Thoracic aorta endothelial cell (primary cell): ENCODE data around the gene GABRQ. TPM values are rescaled to one million over a fixed set of nuclear protein-coding genes. Genes with fewer than 3 reads are reported as not detected.

Source experiments
- total RNA-seq: library from RNA; depleted of rRNA; stranded (reverse); fragments of >200 nt; gene quantifications from 2 replicates; pipeline ENCODE4 v1.2.3, GENCODE V29; 2012

GABRQ gene
- total RNA-seq = not detected in 2 replicates

DNA sequence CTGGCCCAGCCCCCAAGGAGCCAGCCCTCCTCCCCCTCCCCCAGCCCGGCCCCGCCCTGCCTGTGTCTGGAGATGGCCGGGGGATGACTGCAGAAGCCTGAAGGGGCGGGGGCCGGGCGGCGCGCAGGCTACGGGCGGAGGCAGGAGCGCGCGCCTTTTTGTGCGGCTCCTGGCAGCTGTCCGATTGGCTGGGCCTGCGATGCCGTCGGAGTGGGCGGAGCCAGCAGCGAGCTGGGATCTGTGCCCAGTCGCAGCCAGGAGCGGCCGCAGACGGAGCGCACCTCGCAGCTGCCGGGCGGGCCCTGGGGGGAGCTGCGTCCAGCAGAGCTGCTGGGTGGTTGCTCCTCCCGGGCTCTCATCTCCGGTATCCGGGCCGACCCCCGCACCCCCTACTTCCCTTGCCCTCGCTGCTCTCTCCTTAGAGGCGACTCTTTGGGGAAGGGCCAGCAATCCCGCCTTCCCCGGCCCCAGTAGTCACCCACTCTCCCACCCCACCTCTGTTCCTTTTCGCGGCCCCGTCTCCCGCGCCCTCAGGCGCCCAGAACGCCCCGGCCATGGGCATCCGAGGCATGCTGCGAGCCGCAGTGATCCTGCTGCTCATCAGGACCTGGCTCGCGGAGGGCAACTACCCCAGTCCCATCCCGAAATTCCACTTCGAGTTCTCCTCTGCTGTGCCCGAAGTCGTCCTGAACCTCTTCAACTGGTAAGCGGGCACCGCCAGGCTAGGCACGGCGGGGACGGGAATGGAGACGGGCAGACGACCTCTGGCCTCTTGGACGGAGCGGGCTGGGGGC lies at the start of gene GABRQ:
GABRQ (plus strand) TSS at position 247 of the 794 bp plus-strand sequence; CDS start at position 555, 308 bp downstream.

DNA sequence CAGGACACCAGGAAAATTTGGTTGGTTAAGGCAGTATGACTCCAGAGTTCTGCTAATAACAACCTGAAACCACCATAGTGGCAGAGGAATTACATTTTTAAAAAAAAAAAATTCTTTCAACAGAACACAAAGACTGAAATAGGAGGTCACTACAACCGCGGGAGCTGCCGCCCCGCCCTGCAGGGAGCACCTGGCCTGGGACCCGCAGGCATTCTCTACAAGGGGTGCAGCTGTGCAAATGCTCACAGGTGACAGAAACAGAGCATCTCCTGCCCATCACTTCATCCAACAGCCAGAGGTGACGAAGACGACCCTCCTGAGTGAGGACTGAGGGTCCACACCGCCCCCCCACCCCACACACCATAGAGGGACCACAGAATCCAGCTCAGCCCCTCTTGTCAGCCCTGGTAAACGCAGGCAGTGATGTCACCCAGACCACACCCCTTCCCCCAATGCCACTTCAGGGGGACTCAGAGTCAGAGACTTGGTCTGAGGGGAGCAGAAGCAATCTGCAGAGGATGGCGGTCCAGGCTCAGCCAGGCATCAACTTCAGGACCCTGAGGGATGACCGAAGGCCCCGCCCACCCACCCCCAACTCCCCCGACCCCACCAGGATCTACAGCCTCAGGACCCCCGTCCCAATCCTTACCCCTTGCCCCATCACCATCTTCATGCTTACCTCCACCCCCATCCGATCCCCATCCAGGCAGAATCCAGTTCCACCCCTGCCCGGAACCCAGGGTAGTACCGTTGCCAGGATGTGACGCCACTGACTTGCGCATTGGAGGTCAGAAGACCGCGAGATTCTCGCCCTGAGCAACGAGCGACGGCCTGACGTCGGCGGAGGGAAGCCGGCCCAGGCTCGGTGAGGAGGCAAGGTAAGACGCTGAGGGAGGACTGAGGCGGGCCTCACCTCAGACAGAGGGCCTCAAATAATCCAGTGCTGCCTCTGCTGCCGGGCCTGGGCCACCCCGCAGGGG lies 60.5 kb downstream of the GABRQ start, which contains the start of gene MAGEA3:
MAGEA3 (plus strand) TSS at position 843 of the 980 bp plus-strand sequence. CDS start 2,039 bp downstream, outside the sequence.

Other genes starting within 250 kb of the GABRQ start
- not detected in 2 replicates for gene GABRA3, start 186.6 kb upstream of the GABRQ start, total RNA-seq
- not detected in 2 replicates for gene MAGEA3, start 60.9 kb downstream of the GABRQ start, total RNA-seq
- not detected in 2 replicates for gene CSAG2, start 71.4 kb downstream of the GABRQ start, total RNA-seq
- not detected in 2 replicates for gene MAGEA2B, start 76.7 kb downstream of the GABRQ start, total RNA-seq
- not detected in 2 replicates for gene CSAG1, start 95.8 kb downstream of the GABRQ start, total RNA-seq
- not detected in 2 replicates for gene MAGEA12, start 95.9 kb downstream of the GABRQ start, total RNA-seq
- gene MAGEA2, start 115.9 kb downstream of the GABRQ start, total RNA-seq = not detected in 2 replicates
- gene CSAG3, start 121.3 kb downstream of the GABRQ start, total RNA-seq = not detected in 2 replicates
- not detected in 2 replicates for gene MAGEA6, start 131.8 kb downstream of the GABRQ start, total RNA-seq
- 35.7 and 41.9 TPM in 2 replicates for gene CETN2, start 192.9 kb downstream of the GABRQ start, total RNA-seq
- gene NSDHL, start 193.2 kb downstream of the GABRQ start, total RNA-seq = 21.9 and 33.3 TPM in 2 replicates